SU-DHL-6 (cell line): Measurements from ENCODE around the gene TMEM178B.

Source experiments
- CTCF ChIP-seq: fragments of 200-600 bp; sonication (generic); IDR thresholded peaks from one replicate; pipeline ENCODE4 v1.5.1; 2017; ENCODE audit warnings: antibody characterized with exemption, mild to moderate bottlenecking, low read length, moderate library complexity; ENCODE audit not compliant: insufficient read depth, poor library complexity, severe bottlenecking
- EZH2phosphoT487 ChIP-seq: fragments of 200-600 bp; sonication (generic), shearing (Covaris generic); conservative IDR thresholded peaks from 2 replicates; pipeline ENCODE4 v1.6.1; 2018; ENCODE audit warnings: mild to moderate bottlenecking, antibody characterized with exemption, low read length, moderate library complexity, mixed read lengths

GRCh38 chr7:141304291-141304690 is 230.4 kb downstream of the TMEM178B start:
- TF ChIP-seq CTCF (no peak), EZH2phosphoT487 (no peak)
